Measurements from ENCODE around the gene RPUSD2.

The RPUSD2 gene

DNA sequence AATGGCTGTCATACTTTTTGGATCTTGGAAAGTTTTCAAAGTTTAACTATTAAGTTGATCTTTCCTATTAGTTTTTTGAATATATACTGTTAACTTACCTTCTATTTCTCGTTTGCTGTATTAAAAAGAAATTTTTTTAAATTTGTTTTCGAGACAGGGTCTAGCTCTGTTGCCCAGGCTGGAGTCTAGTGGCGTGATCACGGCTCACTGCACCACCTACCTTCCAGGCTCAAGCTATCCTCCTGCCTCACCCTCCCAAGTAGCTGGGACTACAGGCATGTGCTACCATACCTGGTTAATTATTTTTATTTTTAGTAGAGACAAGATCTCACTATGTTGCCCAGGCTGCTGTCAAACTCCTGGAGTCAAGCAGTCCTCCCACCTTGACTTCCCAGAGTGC is 29.6 kb downstream of the RPUSD2 start:
- no peak overlapping the region for H3K4me3 ChIP-seq (ENCODE audit: low read length)
- no peak for DNase-seq (ENCODE audit: low read depth, low spot score)

DNA sequence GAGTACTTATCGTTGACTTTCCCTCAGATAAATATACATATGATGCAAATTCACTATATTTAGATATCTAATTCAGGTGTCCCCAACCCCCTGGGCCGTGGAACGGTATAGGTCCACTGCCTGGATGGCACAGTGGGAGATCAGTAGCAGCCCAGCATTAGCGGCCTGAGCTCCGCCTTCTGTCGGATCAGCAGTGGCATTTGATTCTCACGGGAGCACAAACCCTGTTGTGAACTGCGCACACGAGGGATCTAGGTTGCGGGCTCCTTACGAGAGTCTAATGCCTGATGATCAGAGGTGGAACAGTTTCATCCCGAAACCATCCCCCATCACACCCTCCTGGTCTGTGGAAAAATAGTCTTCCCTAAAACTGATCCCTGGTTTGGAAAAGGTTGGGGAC is 31.9 kb downstream of the RPUSD2 start:
- no peak for DNase-seq (ENCODE audit: low read depth, low spot score)
- H3K4me3 ChIP-seq (ENCODE audit: low read length) = no peak overlapping the region

DNA sequence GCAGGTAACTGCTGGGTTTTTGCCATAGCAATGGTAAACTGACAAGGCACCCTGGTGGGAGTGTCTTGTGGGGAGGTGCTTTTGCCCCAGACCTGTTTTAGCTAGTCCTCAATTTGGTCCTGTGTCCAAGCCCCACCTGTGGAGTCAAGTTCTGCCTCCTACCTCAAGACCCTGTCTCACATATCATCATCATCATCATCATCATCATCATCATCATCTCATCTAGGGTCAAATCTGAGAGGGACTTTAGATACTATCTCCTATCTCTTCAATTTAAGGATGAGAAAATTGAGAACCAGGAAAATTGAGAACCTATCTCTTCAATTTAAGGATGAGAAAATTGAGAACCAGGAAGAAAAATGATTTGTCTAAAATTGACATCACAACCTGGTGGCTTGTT is 34.8 kb downstream of the RPUSD2 start:
- no peak overlapping the region for H3K4me3 ChIP-seq (ENCODE audit: low read length)
- DNase-seq (ENCODE audit: low read depth, low spot score) = no peak

DNA sequence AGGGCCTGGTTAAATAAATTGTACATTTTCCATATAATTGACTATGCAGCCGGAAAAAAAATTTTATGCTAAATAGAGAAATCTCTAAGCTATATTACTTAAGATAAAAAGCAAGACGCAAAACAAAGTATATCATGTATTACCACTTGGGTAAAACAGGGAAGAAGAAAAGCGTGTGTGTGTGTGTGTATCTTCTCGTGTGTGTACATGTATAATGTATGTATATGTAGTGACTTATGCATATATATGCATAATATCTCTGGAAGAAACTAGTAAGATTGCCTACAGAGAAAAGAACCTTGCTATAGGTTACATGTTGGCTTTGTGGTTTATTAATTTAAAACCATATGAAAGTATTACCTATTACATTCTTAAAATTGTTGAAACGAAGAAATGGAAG is 44.0 kb downstream of the RPUSD2 start:
- H3K4me3 ChIP-seq (ENCODE audit: low read length) = no peak overlapping the region
- no peak for DNase-seq (ENCODE audit: low read depth, low spot score)

DNA sequence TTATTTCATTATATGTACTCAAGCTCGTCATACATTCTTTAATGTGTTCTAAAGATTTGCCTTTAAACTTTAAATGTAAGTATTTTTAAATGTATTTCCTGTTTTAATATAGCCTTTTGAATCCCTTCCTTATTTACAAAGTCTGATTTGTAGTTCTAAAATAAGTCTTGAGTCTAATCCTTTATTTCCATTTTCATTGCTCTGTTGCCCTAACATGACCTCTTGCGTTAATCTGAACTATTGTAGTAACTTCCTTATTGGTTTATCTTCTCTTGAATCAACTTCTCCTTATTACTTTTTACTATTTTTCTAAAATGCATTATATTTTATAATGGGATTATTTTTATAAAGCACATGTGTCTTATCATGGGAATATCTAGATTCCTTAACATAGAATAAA is 48.9 kb downstream of the RPUSD2 start:
- H3K4me3 ChIP-seq (ENCODE audit: low read length) = no peak overlapping the region
- no peak for DNase-seq (ENCODE audit: low read depth, low spot score)

DNA sequence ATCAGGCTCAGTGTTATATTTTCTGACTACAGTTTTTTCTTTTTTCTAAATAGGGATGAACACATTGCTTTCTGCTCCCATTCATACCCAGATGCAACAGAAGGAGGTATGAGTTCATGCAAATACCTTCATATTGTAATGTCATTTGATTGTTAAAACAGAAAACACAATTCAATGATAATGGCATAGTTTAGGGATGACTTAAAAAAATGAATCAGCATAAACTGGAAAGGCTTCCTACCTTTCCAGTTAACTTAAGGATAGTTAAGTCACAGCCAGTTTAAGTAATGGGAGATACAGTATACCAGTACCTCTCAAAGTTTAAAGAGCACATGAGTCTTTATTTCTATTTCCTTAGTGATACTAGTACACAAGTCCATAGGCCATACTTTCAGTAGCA is 49.8 kb downstream of the RPUSD2 start:
- DNase-seq (ENCODE audit: low read depth, low spot score) = no peak
- H3K4me3 ChIP-seq (ENCODE audit: low read length) = no peak overlapping the region

DNA sequence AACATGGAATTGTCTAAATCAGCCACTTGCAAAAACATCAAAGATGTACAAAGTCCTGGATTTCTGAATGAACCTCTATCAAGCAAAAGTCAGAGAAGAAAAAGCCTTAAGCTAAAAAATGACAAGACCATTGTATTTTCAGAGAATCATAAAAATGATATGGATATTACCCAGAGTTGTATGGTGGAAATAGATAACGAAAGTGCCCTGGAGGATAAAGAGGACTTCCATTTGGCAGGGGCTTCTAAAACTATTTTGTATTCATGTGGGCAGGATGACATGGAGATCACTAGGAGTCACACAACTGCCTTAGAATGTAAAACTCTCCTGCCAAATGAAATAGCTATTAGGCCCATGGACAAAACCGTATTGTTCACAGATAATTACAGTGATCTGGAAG is 54.3 kb downstream of the RPUSD2 start:
- H3K4me3 ChIP-seq (ENCODE audit: low read length) = no peak overlapping the region
- DNase-seq (ENCODE audit: low read depth, low spot score) = no peak

Measured in Jurkat, Clone E6-1 (cell line).